OCI-LY1 (cell line): ENCODE measurements around the gene BSG.

ENCODE experiments used
- H2AFZ ChIP-seq: fragments of 200-600 bp; sonication (generic), shearing (Covaris generic); 2 replicates; pipeline ENCODE4 v1.6.0; 2014; ENCODE audit warnings: antibody characterized with exemption, mild to moderate bottlenecking, low read length
- H3F3A ChIP-seq: fragments of 200-600 bp; sonication (generic), shearing (Covaris generic); 2 replicates; pipeline ENCODE4 v1.6.0; 2014; ENCODE audit warnings: mild to moderate bottlenecking, antibody characterized with exemption, low read length, moderate library complexity; ENCODE audit not compliant: insufficient read depth
- H3K27ac ChIP-seq: fragments of 200-600 bp; sonication (generic); 2 replicates; pipeline ENCODE4 v1.5.1; 2014; ENCODE audit warnings: low read length, mixed run types, mild to moderate bottlenecking, low read depth; ENCODE audit not compliant: poor library complexity, severe bottlenecking
- H3K27me3 ChIP-seq: fragments of 200-600 bp; sonication (generic); 2 replicates; pipeline ENCODE4 v1.6.0; 2014; ENCODE audit warnings: antibody characterized with exemption, mild to moderate bottlenecking, low read length, moderate library complexity; ENCODE audit not compliant: insufficient read depth
- H3K36me3 ChIP-seq: fragments of 200-600 bp; sonication (generic); 2 replicates; pipeline ENCODE4 v1.6.1; 2014; ENCODE audit warnings: mild to moderate bottlenecking, antibody characterized with exemption, low read length, moderate library complexity, mixed read lengths; ENCODE audit not compliant: insufficient read depth
- H3K4me1 ChIP-seq: fragments of 200-600 bp; sonication (generic); 2 replicates; pipeline ENCODE4 v1.5.1; 2014; ENCODE audit warnings: mild to moderate bottlenecking, low read length, moderate library complexity; ENCODE audit not compliant: insufficient read depth, severe bottlenecking
- H3K4me2 ChIP-seq: fragments of 200-600 bp; sonication (generic), shearing (Covaris generic); 2 replicates; pipeline ENCODE4 v1.6.1; 2014; ENCODE audit warnings: low read length
- H3K4me3 ChIP-seq: fragments of 200-600 bp; sonication (generic); 2 replicates; pipeline ENCODE4 v1.5.1; 2014; ENCODE audit warnings: low read length, low read depth, mild to moderate bottlenecking, mixed read lengths; ENCODE audit not compliant: poor library complexity, severe bottlenecking
- H3K79me2 ChIP-seq: fragments of 200-600 bp; shearing (Covaris generic); 2 replicates; pipeline ENCODE4 v1.6.1; 2016; ENCODE audit warnings: mixed run types, low read length, mixed read lengths; ENCODE audit not compliant: insufficient read depth
- H3K9ac ChIP-seq: fragments of 200-600 bp; sonication (generic), shearing (Covaris generic); 2 replicates; pipeline ENCODE4 v1.6.1; 2014; ENCODE audit warnings: mild to moderate bottlenecking, low read length, mixed read lengths
- H3K9me2 ChIP-seq: fragments of 200-600 bp; sonication (generic), shearing (Covaris generic); 2 replicates; pipeline ENCODE4 v1.6.1; 2014; ENCODE audit warnings: low read depth, mild to moderate bottlenecking, low read length, mixed read lengths
- H3K9me3 ChIP-seq: fragments of 200-600 bp; shearing (Covaris generic); 2 replicates; pipeline ENCODE4 v1.6.1; 2014; ENCODE audit warnings: low read length, mixed read lengths
- H4K20me1 ChIP-seq: fragments of 200-600 bp; sonication (generic), shearing (Covaris generic); 2 replicates; pipeline ENCODE4 v1.6.0; 2016; ENCODE audit warnings: mild to moderate bottlenecking, low read length; ENCODE audit not compliant: insufficient read depth
- CTCF ChIP-seq: fragments of 200-600 bp; sonication (generic), shearing (Covaris generic); IDR thresholded peaks from 2 replicates; pipeline ENCODE4 v1.5.1; 2017; ENCODE audit warnings: mild to moderate bottlenecking, antibody characterized with exemption, low read length, moderate library complexity, mixed read lengths
- EZH2 ChIP-seq: fragments of 200-600 bp; sonication (generic), shearing (Covaris generic); IDR thresholded peaks from 2 replicates; pipeline ENCODE4 v1.8.0; 2017; ENCODE audit warnings: borderline replicate concordance, mixed run types, mild to moderate bottlenecking, antibody characterized with exemption, low read length, moderate library complexity, mixed read lengths

Gene BSG

GRCh38 chr19:525029-525428, 47.4 kb upstream of the BSG start:
- H3K36me3 ChIP-seq: no peaks in the 10 kb centered on the region
- H3K27me3 ChIP-seq: no peaks in the 10 kb centered on the region
- H2AFZ ChIP-seq: no peak overlapping the region
- H3F3A ChIP-seq: no peaks in the 10 kb centered on the region
- no peaks in the 10 kb centered on the region for H3K9me3 ChIP-seq
- TF ChIP-seq EZH2 (no peak), CTCF (no peak)
- no peaks in the 10 kb centered on the region for H3K79me2 ChIP-seq
- no peak overlapping the region for H3K4me3 ChIP-seq
- H3K27ac ChIP-seq: no peak overlapping the region
- H4K20me1 ChIP-seq: no peaks in the 10 kb centered on the region
- no peaks in the 10 kb centered on the region for H3K9me2 ChIP-seq
- no peak overlapping the region for H3K9ac ChIP-seq
- peaks cover 6% of the 10 kb centered on the region for H3K4me1 ChIP-seq
- H3K4me2 ChIP-seq: no peak overlapping the region

GRCh38 chr19:525857-526419, 46.5 kb upstream of the BSG start:
- Histone ChIP-seq H3K4me3 (no peak overlapping the region), H3K79me2 (no peaks in the 10 kb centered on the region), H3K36me3 (no peaks in the 10 kb centered on the region), H3F3A (no peaks in the 10 kb centered on the region), H3K27me3 (no peaks in the 10 kb centered on the region), H3K27ac (no peak overlapping the region), H3K4me2 (no peak overlapping the region), H4K20me1 (no peaks in the 10 kb centered on the region), H3K9ac (no peak overlapping the region), H2AFZ (no peak overlapping the region), H3K9me2 (no peaks in the 10 kb centered on the region), H3K9me3 (no peaks in the 10 kb centered on the region), H3K4me1 (peaks cover 11% of the 10 kb centered on the region)
- no peak for TF ChIP-seq EZH2
- no peak for TF ChIP-seq CTCF

GRCh38 chr19:530134-531008, 42.0 kb upstream of the BSG start:
- H3F3A ChIP-seq: no peaks in the 10 kb centered on the region
- H3K36me3 ChIP-seq: no peaks in the 10 kb centered on the region
- no peaks in the 10 kb centered on the region for H3K9me3 ChIP-seq
- H3K9ac ChIP-seq: peak overlapping the region; percentile 87
- H3K27me3 ChIP-seq: no peaks in the 10 kb centered on the region
- no peaks in the 10 kb centered on the region for H3K79me2 ChIP-seq
- H3K4me1 ChIP-seq: peaks cover 25% of the 10 kb centered on the region
- H3K4me2 ChIP-seq: peak overlapping the region; percentile 74
- no peak overlapping the region for H2AFZ ChIP-seq
- no peaks in the 10 kb centered on the region for H3K9me2 ChIP-seq
- TF ChIP-seq EZH2: no peak
- no peak for TF ChIP-seq CTCF
- H3K4me3 ChIP-seq: peak overlapping the region; percentile 90
- no peak overlapping the region for H3K27ac ChIP-seq
- no peaks in the 10 kb centered on the region for H4K20me1 ChIP-seq
